ENCODE results near the gene TSPAN6.

DNA sequence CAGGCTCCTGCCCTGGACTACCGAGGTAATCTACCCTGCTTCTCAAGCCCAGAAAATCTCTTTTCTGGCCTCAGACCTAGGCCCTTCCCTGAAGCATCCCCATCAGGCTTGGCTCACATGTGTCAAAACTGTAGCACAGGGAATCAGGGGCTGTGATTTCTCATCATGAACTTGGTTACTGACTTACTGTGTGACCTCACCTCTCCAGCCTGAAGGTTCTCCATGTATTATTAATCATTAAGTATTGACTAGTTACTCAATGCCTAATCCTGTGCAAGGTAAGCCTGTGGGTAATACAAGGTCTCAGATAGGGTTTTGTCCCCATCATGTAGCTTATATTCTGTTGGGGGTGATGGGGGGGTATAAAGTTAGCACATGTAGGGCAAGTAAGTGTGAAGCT, 14.2 kb upstream of the TSPAN6 start:
- TF ChIP-seq TOX (CRISPR knock-in tag; IDR thresholded peaks at IDR 0.05; ENCODE audit: borderline replicate concordance), result no peak
- TF ChIP-seq, protein P1, sequence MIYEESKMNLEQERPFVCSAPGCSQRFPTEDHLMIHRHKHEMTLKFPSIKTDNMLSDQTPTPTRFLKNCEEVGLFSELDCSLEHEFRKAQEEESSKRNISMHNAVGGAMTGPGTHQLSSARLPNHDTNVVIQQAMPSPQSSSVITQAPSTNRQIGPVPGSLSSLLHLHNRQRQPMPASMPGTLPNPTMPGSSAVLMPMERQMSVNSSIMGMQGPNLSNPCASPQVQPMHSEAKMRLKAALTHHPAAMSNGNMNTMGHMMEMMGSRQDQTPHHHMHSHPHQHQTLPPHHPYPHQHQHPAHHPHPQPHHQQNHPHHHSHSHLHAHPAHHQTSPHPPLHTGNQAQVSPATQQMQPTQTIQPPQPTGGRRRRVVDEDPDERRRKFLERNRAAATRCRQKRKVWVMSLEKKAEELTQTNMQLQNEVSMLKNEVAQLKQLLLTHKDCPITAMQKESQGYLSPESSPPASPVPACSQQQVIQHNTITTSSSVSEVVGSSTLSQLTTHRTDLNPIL (CRISPR knock-in tag; IDR thresholded peaks at IDR 0.05; ENCODE audit: low read depth), result no peak
- no peak for TF ChIP-seq ESRRG (CRISPR knock-in tag; IDR thresholded peaks at IDR 0.05)
- no peak for TF ChIP-seq ZFP30 (CRISPR knock-in tag; IDR thresholded peaks at IDR 0.05)
- TF ChIP-seq, protein P2, sequence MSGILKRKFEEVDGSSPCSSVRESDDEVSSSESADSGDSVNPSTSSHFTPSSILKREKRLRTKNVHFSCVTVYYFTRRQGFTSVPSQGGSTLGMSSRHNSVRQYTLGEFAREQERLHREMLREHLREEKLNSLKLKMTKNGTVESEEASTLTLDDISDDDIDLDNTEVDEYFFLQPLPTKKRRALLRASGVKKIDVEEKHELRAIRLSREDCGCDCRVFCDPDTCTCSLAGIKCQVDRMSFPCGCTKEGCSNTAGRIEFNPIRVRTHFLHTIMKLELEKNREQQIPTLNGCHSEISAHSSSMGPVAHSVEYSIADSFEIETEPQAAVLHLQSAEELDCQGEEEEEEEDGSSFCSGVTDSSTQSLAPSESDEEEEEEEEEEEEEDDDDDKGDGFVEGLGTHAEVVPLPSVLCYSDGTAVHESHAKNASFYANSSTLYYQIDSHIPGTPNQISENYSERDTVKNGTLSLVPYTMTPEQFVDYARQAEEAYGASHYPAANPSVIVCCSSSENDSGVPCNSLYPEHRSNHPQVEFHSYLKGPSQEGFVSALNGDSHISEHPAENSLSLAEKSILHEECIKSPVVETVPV (CRISPR knock-in tag; IDR thresholded peaks at IDR 0.05), result no peak
- no peak for TF ChIP-seq OSR1 (CRISPR knock-in tag; IDR thresholded peaks at IDR 0.05)
- TF ChIP-seq BACH2 (CRISPR knock-in tag; IDR thresholded peaks at IDR 0.05; ENCODE audit: borderline replicate concordance), result no peak

Data from SK-N-SH treated with all-trans-retinoic acid at 6 μM for 48 hours (cell line).